DND-41 (cell line): ENCODE measurements around the gene P2RX1.

Experiments used
- EZH2 ChIP-seq: IDR thresholded peaks from 3 replicates; pipeline ENCODE4 v1.6.1; 2012; ENCODE audit warnings: borderline replicate concordance, low read depth, mild to moderate bottlenecking, moderate library complexity, low read length, inconsistent platforms; ENCODE audit not compliant: severe bottlenecking
- TF ChIP-seq, protein P1 (sequence below): IDR thresholded peaks from 2 replicates; pipeline ENCODE4 v1.5.1; 2012; ENCODE audit warnings: borderline replicate concordance, low read length, moderate library complexity, mild to moderate bottlenecking; ENCODE audit not compliant: poor library complexity, severe bottlenecking; ENCODE audit errors: extremely low read depth

DNA sequence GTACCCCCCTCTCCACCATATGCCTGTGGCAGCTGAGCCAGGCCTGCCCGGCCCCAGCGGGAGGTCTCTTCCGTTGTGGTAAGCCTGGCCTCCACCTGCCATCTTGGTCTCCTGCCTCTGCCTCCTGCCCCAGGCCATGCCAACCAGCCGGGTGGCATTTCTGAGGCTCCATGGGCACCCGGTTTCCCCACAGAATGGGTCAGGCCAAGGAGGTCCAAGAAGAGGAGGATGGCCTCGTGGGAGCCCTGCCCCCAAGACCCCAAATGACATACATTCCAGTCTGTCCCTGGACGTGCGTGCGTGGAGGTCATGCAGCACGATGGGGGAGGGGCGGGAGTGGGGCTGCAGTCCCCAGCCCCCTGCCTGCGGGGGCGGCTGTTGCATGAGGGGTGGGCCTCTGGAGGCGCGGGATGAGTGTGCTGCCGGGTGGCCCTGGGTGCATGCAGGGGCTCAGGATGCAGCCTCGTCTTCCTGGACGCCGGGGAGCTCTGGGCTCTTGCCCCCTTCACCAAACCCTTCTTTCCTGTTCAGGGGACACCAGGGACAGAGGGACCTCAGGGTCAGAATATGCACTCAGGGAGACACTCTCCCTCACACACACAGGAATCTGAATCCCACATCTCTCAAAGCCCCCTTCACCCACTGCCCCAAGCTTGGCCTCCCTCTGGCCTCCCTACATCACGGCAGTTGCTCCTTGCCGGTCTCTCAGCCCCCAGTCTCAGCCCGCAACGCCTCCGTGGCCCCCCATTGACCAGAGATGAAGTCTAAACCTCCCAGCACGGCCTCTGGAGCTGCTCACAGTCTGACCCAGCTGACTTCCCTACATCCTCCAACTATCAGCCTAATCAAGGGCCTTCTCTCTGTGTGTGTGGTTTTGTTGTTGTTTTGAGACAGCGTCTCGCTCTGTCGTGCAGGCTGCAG lies 54.2 kb downstream of the P2RX1 start:
- TF ChIP-seq, protein P1, sequence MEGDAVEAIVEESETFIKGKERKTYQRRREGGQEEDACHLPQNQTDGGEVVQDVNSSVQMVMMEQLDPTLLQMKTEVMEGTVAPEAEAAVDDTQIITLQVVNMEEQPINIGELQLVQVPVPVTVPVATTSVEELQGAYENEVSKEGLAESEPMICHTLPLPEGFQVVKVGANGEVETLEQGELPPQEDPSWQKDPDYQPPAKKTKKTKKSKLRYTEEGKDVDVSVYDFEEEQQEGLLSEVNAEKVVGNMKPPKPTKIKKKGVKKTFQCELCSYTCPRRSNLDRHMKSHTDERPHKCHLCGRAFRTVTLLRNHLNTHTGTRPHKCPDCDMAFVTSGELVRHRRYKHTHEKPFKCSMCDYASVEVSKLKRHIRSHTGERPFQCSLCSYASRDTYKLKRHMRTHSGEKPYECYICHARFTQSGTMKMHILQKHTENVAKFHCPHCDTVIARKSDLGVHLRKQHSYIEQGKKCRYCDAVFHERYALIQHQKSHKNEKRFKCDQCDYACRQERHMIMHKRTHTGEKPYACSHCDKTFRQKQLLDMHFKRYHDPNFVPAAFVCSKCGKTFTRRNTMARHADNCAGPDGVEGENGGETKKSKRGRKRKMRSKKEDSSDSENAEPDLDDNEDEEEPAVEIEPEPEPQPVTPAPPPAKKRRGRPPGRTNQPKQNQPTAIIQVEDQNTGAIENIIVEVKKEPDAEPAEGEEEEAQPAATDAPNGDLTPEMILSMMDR, result no peak
- no peak for TF ChIP-seq EZH2
